MM.1S (cell line): ENCODE data around the gene STX1A.
A peak's percentile ranks its signal among the peaks of the same experiment; 100 is the strongest.
"Not testable (repeated sequence)": the region's sequence is repeated elsewhere in the genome, so short reads cannot be mapped to it uniquely, and the experiment has no call there.

ENCODE experiments used
- DNase-seq: peaks from one replicate; pipeline ENCODE4 v3.0.0-alpha.2; 2015
- H2AFZ ChIP-seq: fragments of 300-600 bp; sonication (generic); 2 replicates; pipeline ENCODE4 v1.6.0; 2016; ENCODE audit warnings: antibody characterized with exemption, low read length
- H3F3A ChIP-seq: fragments of 300-600 bp; sonication (generic); 2 replicates; pipeline ENCODE4 v1.6.1; 2016; ENCODE audit warnings: mild to moderate bottlenecking, antibody characterized with exemption, low read length, moderate library complexity, mixed read lengths; ENCODE audit not compliant: insufficient read depth
- H3K27ac ChIP-seq: fragments of 300-600 bp; sonication (generic); 2 replicates; pipeline ENCODE4 v1.5.1; 2016; ENCODE audit warnings: mild to moderate bottlenecking, low read length
- H3K27me3 ChIP-seq: fragments of 300-600 bp; sonication (generic); replicated peaks from 2 replicates; pipeline ENCODE4 v1.6.0; 2016; ENCODE audit warnings: low read length; ENCODE audit not compliant: insufficient read depth
- H3K36me3 ChIP-seq: fragments of 300-600 bp; sonication (generic); replicated peaks from 2 replicates; pipeline ENCODE4 v1.6.1; 2016; ENCODE audit warnings: mild to moderate bottlenecking, low read length, mixed read lengths; ENCODE audit not compliant: insufficient read depth
- H3K4me1 ChIP-seq: fragments of 300-600 bp; sonication (generic); 2 replicates; pipeline ENCODE4 v1.6.1; 2016; ENCODE audit warnings: low read length, mixed read lengths
- H3K4me2 ChIP-seq: fragments of 300-600 bp; sonication (generic); 2 replicates; pipeline ENCODE4 v1.6.0; 2016; ENCODE audit warnings: low read depth, low read length
- H3K4me3 ChIP-seq: fragments of 300-600 bp; sonication (generic); 2 replicates; pipeline ENCODE4 v1.5.1; 2016; ENCODE audit warnings: low read length, mixed read lengths
- H3K79me2 ChIP-seq: fragments of 300-600 bp; sonication (generic); 2 replicates; pipeline ENCODE4 v1.6.1; 2016; ENCODE audit warnings: mixed run types, low read length, mixed read lengths
- H3K9ac ChIP-seq: fragments of 300-600 bp; sonication (generic); 2 replicates; pipeline ENCODE4 v1.6.1; 2016; ENCODE audit warnings: low read length, mixed read lengths
- H3K9me2 ChIP-seq: fragments of 300-600 bp; sonication (generic); replicated peaks from 2 replicates; pipeline ENCODE4 v1.6.1; 2016; ENCODE audit warnings: mild to moderate bottlenecking, low read length, mixed read lengths; ENCODE audit not compliant: insufficient read depth
- H3K9me3 ChIP-seq: fragments of 300-600 bp; sonication (generic); replicated peaks from 2 replicates; pipeline ENCODE4 v1.6.1; 2016; ENCODE audit warnings: mild to moderate bottlenecking, low read length, mixed read lengths; ENCODE audit not compliant: insufficient read depth
- H4K20me1 ChIP-seq: fragments of 300-600 bp; sonication (generic); 2 replicates; pipeline ENCODE4 v1.6.1; 2016; ENCODE audit warnings: mild to moderate bottlenecking, low read length, moderate library complexity, mixed read lengths; ENCODE audit not compliant: insufficient read depth
- EZH2 ChIP-seq: fragments of 300-600 bp; sonication (generic); optimal IDR thresholded peaks from 2 replicates; pipeline ENCODE3; 2017; ENCODE audit warnings: low read depth, mild to moderate bottlenecking, antibody characterized with exemption, low read length, mixed read lengths
- EZH2phosphoT487 ChIP-seq: fragments of 300-600 bp; sonication (generic); IDR thresholded peaks from 2 replicates; pipeline ENCODE4 v1.6.1; 2018; ENCODE audit warnings: antibody characterized with exemption, low read length
- TF ChIP-seq, protein P1 (sequence below): fragments of 300-600 bp; sonication (generic); IDR thresholded peaks from 2 replicates; pipeline ENCODE4 v1.5.1; 2016; ENCODE audit warnings: antibody characterized with exemption, low read length, mixed read lengths

The STX1A gene

DNA sequence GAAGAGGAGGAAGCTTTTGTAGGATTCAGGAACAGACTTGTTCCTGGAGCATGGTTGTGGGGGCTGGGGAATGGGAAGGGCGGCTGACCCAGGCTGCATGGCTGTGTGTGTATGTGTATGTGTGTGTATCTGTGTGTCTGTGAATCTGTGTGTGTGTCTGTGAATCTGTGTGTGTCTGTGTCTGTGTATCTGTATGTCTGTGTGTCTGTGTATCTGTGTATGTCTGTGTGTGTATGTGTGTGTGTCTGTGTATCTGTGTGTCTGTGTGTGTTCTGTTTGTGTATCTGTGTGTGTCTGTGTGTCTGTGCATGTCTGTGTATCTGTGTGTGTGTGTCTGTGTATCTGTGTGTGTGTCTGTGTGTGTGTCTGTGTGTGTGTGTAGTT lies 6.6 kb upstream of the STX1A start:
- Histone ChIP-seq H3K4me3 (no peak overlapping the region), H2AFZ (0 out of 2 replicates have a peak overlapping the region, but pooled peaks have one; percentile 27)

DNA sequence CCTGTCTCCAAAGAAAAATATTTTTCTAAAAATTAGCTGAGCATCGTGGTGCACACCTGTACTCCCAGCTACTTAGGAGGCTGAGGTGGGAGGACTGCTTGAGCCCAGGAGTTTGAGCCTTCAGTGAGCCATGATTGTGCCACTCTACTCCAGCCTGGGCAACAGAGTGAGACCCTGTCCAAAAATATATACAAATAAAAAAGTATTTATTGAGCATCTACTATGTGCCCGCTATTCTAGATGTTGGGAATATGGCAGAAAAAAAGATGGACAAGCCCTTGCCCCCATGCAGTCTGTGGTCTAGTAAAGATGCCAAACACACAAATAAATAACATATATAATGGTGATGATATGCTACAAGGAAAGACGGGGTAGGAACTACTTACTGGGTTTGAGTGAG lies 4.3 kb upstream of the STX1A start:
- TF ChIP-seq, protein P1, sequence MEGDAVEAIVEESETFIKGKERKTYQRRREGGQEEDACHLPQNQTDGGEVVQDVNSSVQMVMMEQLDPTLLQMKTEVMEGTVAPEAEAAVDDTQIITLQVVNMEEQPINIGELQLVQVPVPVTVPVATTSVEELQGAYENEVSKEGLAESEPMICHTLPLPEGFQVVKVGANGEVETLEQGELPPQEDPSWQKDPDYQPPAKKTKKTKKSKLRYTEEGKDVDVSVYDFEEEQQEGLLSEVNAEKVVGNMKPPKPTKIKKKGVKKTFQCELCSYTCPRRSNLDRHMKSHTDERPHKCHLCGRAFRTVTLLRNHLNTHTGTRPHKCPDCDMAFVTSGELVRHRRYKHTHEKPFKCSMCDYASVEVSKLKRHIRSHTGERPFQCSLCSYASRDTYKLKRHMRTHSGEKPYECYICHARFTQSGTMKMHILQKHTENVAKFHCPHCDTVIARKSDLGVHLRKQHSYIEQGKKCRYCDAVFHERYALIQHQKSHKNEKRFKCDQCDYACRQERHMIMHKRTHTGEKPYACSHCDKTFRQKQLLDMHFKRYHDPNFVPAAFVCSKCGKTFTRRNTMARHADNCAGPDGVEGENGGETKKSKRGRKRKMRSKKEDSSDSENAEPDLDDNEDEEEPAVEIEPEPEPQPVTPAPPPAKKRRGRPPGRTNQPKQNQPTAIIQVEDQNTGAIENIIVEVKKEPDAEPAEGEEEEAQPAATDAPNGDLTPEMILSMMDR: no peak
- TF ChIP-seq EZH2 (no peak), EZH2phosphoT487 (no peak)
- Histone ChIP-seq H3K4me3 (no peak overlapping the region), H3K9ac (no peak overlapping the region), H2AFZ (no peak overlapping the region), H3F3A (no peaks in the 10 kb centered on the region), H3K9me3 (no peaks in the 10 kb centered on the region), H4K20me1 (no peaks in the 10 kb centered on the region), H3K79me2 (0 out of 2 replicates have a peak, but pooled peaks cover 4% of the 10 kb centered on the region), H3K27me3 (peaks cover 10% of the 10 kb centered on the region), H3K9me2 (no peaks in the 10 kb centered on the region), H3K4me1 (no peaks in the 10 kb centered on the region), H3K36me3 (no peaks in the 10 kb centered on the region), H3K27ac (no peak overlapping the region), H3K4me2 (no peak overlapping the region)
- no peak for DNase-seq

More for the DNA sequence above, 6.6 kb upstream of the STX1A start:
- DNase-seq: no peak
- no peak overlapping the region for H3K4me2 ChIP-seq
- H3K79me2 ChIP-seq: no peaks in the 10 kb centered on the region
- TF ChIP-seq EZH2: no peak
- no peak for TF ChIP-seq EZH2phosphoT487
- TF ChIP-seq, protein P1: no peak
- no peaks in the 10 kb centered on the region for H3K9me2 ChIP-seq
- no peaks in the 10 kb centered on the region for H3F3A ChIP-seq
- H3K36me3 ChIP-seq: no peaks in the 10 kb centered on the region
- H4K20me1 ChIP-seq: no peaks in the 10 kb centered on the region
- H3K27ac ChIP-seq: no peak overlapping the region
- H3K9me3 ChIP-seq: no peaks in the 10 kb centered on the region
- no peaks in the 10 kb centered on the region for H3K4me1 ChIP-seq
- H3K9ac ChIP-seq: no peak overlapping the region
- peaks cover 3% of the 10 kb centered on the region for H3K27me3 ChIP-seq

DNA sequence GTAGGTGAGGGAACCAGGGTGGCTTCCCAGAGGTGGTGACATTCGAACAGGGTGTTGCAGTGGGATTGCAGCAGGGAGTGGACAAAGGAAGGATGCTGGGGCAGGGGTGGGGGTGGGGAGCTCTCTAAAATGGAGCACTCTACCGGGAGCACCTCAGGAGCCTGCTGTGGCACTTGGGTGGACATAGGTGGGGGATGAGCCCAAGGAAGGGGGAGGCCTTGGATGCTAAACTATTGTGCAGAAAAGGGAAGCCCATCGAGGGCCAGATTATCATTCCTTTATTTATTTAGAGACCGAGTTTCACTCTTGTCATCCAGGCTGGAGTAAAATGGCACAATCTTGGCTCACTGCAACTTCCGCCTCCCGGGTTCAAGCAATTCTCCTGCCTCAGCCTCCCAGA lies 3.3 kb upstream of the STX1A start:
- H2AFZ ChIP-seq: no peak overlapping the region
- peaks cover 10% of the 10 kb centered on the region for H3K27me3 ChIP-seq
- H3K4me2 ChIP-seq: no peak overlapping the region
- no peak overlapping the region for H3K4me3 ChIP-seq
- no peaks in the 10 kb centered on the region for H3K4me1 ChIP-seq
- no peaks in the 10 kb centered on the region for H3K9me3 ChIP-seq
- no peaks in the 10 kb centered on the region for H4K20me1 ChIP-seq
- no peak for TF ChIP-seq EZH2
- no peak for TF ChIP-seq EZH2phosphoT487
- no peaks in the 10 kb centered on the region for H3K9me2 ChIP-seq
- H3K79me2 ChIP-seq: 0 out of 2 replicates have a peak, but pooled peaks cover 4% of the 10 kb centered on the region
- DNase-seq: no peak
- no peak overlapping the region for H3K9ac ChIP-seq
- no peaks in the 10 kb centered on the region for H3K36me3 ChIP-seq
- no peak overlapping the region for H3K27ac ChIP-seq
- no peaks in the 10 kb centered on the region for H3F3A ChIP-seq

DNA sequence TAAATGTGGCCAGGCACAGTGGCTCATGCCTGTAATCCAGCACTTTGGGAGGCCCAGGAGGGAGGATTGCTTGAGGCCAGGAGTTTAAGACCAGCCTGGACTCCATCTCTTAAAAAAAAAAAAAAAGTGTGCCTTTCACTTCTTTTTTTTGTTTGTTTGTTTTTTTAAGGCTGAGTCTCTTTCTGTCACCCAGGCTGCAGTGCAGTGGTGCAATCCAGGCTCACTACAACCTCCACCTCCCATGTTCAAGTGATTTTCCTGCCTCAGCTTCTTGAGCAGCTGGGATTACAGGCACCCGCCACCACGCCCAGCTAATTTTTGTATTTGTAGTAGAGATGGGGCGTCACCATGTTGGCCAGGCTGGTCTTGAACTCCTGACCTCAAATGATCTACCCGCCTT lies 2.7 kb upstream of the STX1A start:
- H3K4me2 ChIP-seq, H3K36me3 ChIP-seq, H2AFZ ChIP-seq, H3K9ac ChIP-seq, H3K27ac ChIP-seq, DNase-seq, H3F3A ChIP-seq, H3K9me2 ChIP-seq, H3K79me2 ChIP-seq, H3K4me1 ChIP-seq, H3K4me3 ChIP-seq, H3K9me3 ChIP-seq, H4K20me1 ChIP-seq: not testable (repeated sequence)
- peaks cover 10% of the 10 kb centered on the region for H3K27me3 ChIP-seq
